Ishikawa (cell line): ENCODE measurements around the gene SLC15A4.

Experiments
- CREB1 ChIP-seq: IDR thresholded peaks from 2 replicates; pipeline ENCODE4 v1.6.1; 2012; ENCODE audit warnings: low read depth
- EP300 ChIP-seq: IDR thresholded peaks from 2 replicates; pipeline ENCODE4 v1.6.1; 2012; ENCODE audit warnings: borderline replicate concordance
- FOXM1 ChIP-seq: IDR thresholded peaks from 2 replicates; pipeline ENCODE4 v1.6.1; 2012; ENCODE audit warnings: low read depth, borderline replicate concordance
- NFIC ChIP-seq: IDR thresholded peaks from 2 replicates; pipeline ENCODE4 v1.6.1; 2012
- TCF12 ChIP-seq: IDR thresholded peaks from 2 replicates; pipeline ENCODE4 v1.6.1; 2012; ENCODE audit warnings: low read depth
- TEAD4 ChIP-seq: IDR thresholded peaks from 2 replicates; pipeline ENCODE4 v1.6.1; 2012
- USF1 ChIP-seq: IDR thresholded peaks from 2 replicates; pipeline ENCODE4 v1.6.1; 2012
- YY1 ChIP-seq: IDR thresholded peaks from 2 replicates; pipeline ENCODE4 v1.6.1; 2012; ENCODE audit warnings: low read depth
- ZBTB7A ChIP-seq: IDR thresholded peaks from 2 replicates; pipeline ENCODE4 v1.6.1; 2012; ENCODE audit warnings: low read depth
- TF ChIP-seq, protein P1 (sequence below): IDR thresholded peaks from 2 replicates; pipeline ENCODE4 v1.6.1; 2012

- TF ChIP-seq YY1 (no peak), TCF12 (no peak), TEAD4 (no peak), EP300 (no peak), NFIC (no peak), CREB1 (no peak), USF1 (no peak), FOXM1 (no peak), ZBTB7A (no peak)
- TF ChIP-seq, protein P1, sequence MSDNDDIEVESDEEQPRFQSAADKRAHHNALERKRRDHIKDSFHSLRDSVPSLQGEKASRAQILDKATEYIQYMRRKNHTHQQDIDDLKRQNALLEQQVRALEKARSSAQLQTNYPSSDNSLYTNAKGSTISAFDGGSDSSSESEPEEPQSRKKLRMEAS = no peak
Measured at GRCh38 chr12:128833418-128833817, 9.7 kb upstream of the SLC15A4 start.
